Measurements from ENCODE around the gene ZDHHC3.

GRCh38 chr3:44890852-44891251, 85.1 kb downstream of the ZDHHC3 start:
- TF ChIP-seq POLR2A (IDR thresholded peaks at IDR 0.05) (no peak), CTCF (IDR thresholded peaks at IDR 0.05) (no peak)

All from tibial nerve (tissue), 3 donors.